K562 (cell line): ENCODE measurements around the gene ENOSF1. TPM values are rescaled to one million over a fixed set of nuclear protein-coding genes. Genes with fewer than 3 reads are reported as not detected.

Experiments used
- ATF4 ChIP-seq: fragments of 450-650 bp; formaldehyde crosslinking; IDR thresholded peaks from 2 replicates; pipeline ENCODE4 v1.4.0; 2022; ENCODE audit warnings: mild to moderate bottlenecking, moderate library complexity
- CCNT2 ChIP-seq: IDR thresholded peaks from 2 replicates; pipeline ENCODE4 v1.6.1; 2011; ENCODE audit warnings: borderline replicate concordance, low read depth, mild to moderate bottlenecking, moderate library complexity, mixed read lengths, low read length; ENCODE audit not compliant: insufficient read length; ENCODE audit errors: extremely low read depth
- CEBPG ChIP-seq, 3 experiments: fragments of 200-800 bp in 1 of 3; sonication (Bioruptor generic) in 1 of 3; sonication (generic) in 1 of 3; formaldehyde crosslinking in 1 of 3; IDR thresholded peaks in 2 of 3; conservative IDR thresholded peaks in 1 of 3; 2 replicates each; pipeline versions ENCODE4 v1.6.1 to v1.8.0; 2016 to 2022; ENCODE audit warnings: missing compliant biosample characterization in 2 of 3, missing genetic modification characterization in 2 of 3, mild to moderate bottlenecking in 1 of 3, missing genetic modification reagents in 1 of 3
- CTBP1 ChIP-seq: fragments of 450-650 bp; IDR thresholded peaks from 2 replicates; pipeline ENCODE4 v1.6.1; 2016; ENCODE audit warnings: borderline replicate concordance
- EP400 ChIP-seq: fragments of 450-650 bp; IDR thresholded peaks from 2 replicates; pipeline ENCODE4 v1.6.1; 2017; ENCODE audit warnings: antibody characterized with exemption, mild to moderate bottlenecking, moderate library complexity
- FOSL1 ChIP-seq: fragments of 200-800 bp; sonication (Bioruptor generic); conservative IDR thresholded peaks from 2 replicates; pipeline ENCODE4 v1.6.1; 2016; ENCODE audit warnings: missing genetic modification characterization, missing compliant biosample characterization
- KLF16 ChIP-seq: IDR thresholded peaks from 2 replicates; pipeline ENCODE4 v1.6.1; 2016; ENCODE audit warnings: antibody characterized with exemption
- PML ChIP-seq: IDR thresholded peaks from 2 replicates; pipeline ENCODE4 v1.6.1; 2012; ENCODE audit warnings: low read length, inconsistent platforms
- SMAD2 ChIP-seq: fragments of 150-350 bp; IDR thresholded peaks from 2 replicates; pipeline ENCODE4 v1.6.1; 2014; ENCODE audit warnings: low read depth, mild to moderate bottlenecking, low read length
- THAP7 ChIP-seq: fragments of 250-450 bp; sonication (Bioruptor Pico); IDR thresholded peaks from 2 replicates; pipeline ENCODE4 v1.5.0; 2021
- TOE1 ChIP-seq, 2 experiments: fragments of 450-650 bp in 1 of 2; sonication (generic) in 1 of 2; formaldehyde crosslinking in 1 of 2; IDR thresholded peaks; 2 replicates each; pipeline versions ENCODE4 v1.7.1 to v1.8.0; 2016 to 2022; ENCODE audit warnings: borderline replicate concordance in 2 of 2, mild to moderate bottlenecking in 2 of 2, antibody characterized with exemption in 1 of 2, inconsistent platforms in 1 of 2, low read depth in 1 of 2, missing genetic modification reagents in 1 of 2, moderate library complexity in 1 of 2
- ZNF586 ChIP-seq: fragments of 450-650 bp; formaldehyde crosslinking; conservative IDR thresholded peaks from 2 replicates; pipeline ENCODE4 v1.4.0; 2020; ENCODE audit warnings: mild to moderate bottlenecking, moderate library complexity
- ZNF589 ChIP-seq: fragments of 200-800 bp; sonication (Bioruptor generic); IDR thresholded peaks from 2 replicates; pipeline ENCODE4 v1.6.1; 2016; ENCODE audit warnings: low read depth, missing genetic modification characterization, missing compliant biosample characterization
- polyA plus RNA-seq, 8 experiments: library from polyadenylated mRNA; depleted of rRNA in 4 of 8; stranded (reverse) in 5 of 8; unstranded in 3 of 8; fragments of >200 nt; fragmentation: Nextera tagmentation in 2 of 8; fragmentation: Illumina TruSeq in 1 of 8; extraction: Ambion mirVana in 2 of 8; extraction: Trizol in 1 of 8; gene quantifications; 2 replicates each; pipeline versions ENCODE4 v1.2.1 to v1.2.3, GENCODE V29; 2011 to 2014; ENCODE audit warnings: inconsistent platforms in 1 of 8, missing spikeins in 1 of 8
- total RNA-seq, 7 experiments: library from RNA; depleted of rRNA in 6 of 7; stranded (reverse); fragments of >200 nt in 6 of 7; fragmentation: Illumina TruSeq in 2 of 7; extraction: Trizol in 2 of 7; gene quantifications; 2 replicates each; pipeline versions ENCODE4 v1.2.1 to v1.2.3, GENCODE V29; 2011 to 2021; ENCODE audit warnings: low replicate concordance in 1 of 7
- TF ChIP-seq, protein P1 (sequence below), 2 experiments: fragments of 150-350 bp in 1 of 2; IDR thresholded peaks; 2 replicates each; pipeline ENCODE4 v1.6.1; 2012 to 2016; ENCODE audit warnings: low read depth in 2 of 2, low read length in 2 of 2, mild to moderate bottlenecking in 1 of 2, moderate library complexity in 1 of 2
- TF ChIP-seq, protein P2 (sequence below): fragments of 250-450 bp; sonication (Bioruptor Pico); IDR thresholded peaks from 2 replicates; pipeline ENCODE4 v1.8.0; 2022; ENCODE audit warnings: moderate library complexity, mild to moderate bottlenecking, inconsistent platforms
- TF ChIP-seq, protein P3 (sequence below), 3 experiments: fragments of 200-800 bp in 1 of 3; fragments of 250-450 bp in 1 of 3; fragments of 450-650 bp in 1 of 3; sonication (Bioruptor Pico) in 1 of 3; sonication (Bioruptor generic) in 1 of 3; formaldehyde crosslinking in 1 of 3; IDR thresholded peaks; 2 replicates each; pipeline versions ENCODE4 v1.6.1 to v1.8.0; 2016 to 2022; ENCODE audit warnings: mild to moderate bottlenecking in 2 of 3, missing genetic modification characterization in 2 of 3, missing compliant biosample characterization in 1 of 3, moderate library complexity in 1 of 3

Gene ENOSF1
- total and polyA plus RNA-seq, 9 of the 15 experiments (the other 6 are each of a cell fraction or from before 2014, with no cell fraction given), result 15.5 to 66.4 (median 46.5) TPM

- TF ChIP-seq CEBPG (CRISPR knock-in tag; IDR thresholded peaks at IDR 0.05) (no peak), CEBPG (tag; conservative IDR thresholded peaks at IDR 0.05 in 1 of 2, IDR thresholded peaks at IDR 0.05 in 1 of 2) (no peak), ZNF589 (CRISPR knock-in tag) (peak; percentile 61; the same call in 1 of the 2 replicates), EP400 (no peak), CCNT2 (peak; percentile 52), KLF16 (peak; percentile 69), SMAD2 (no peak), FOSL1 (tag) (peak; percentile 41; the same call in 1 of the 2 replicates), TOE1 (IDR thresholded peaks at IDR 0.05; ENCODE audit: borderline replicate concordance) (no peak), TOE1 (CRISPR knock-in tag; IDR thresholded peaks at IDR 0.05; ENCODE audit: borderline replicate concordance, low read depth) (no peak), ATF4 (CRISPR knock-in tag) (no peak), THAP7 (CRISPR knock-in tag) (no peak), PML (peak; percentile 82), ZNF586 (no peak), CTBP1 (peak; percentile 38; the same call in 1 of the 2 replicates)
- TF ChIP-seq, protein P1, sequence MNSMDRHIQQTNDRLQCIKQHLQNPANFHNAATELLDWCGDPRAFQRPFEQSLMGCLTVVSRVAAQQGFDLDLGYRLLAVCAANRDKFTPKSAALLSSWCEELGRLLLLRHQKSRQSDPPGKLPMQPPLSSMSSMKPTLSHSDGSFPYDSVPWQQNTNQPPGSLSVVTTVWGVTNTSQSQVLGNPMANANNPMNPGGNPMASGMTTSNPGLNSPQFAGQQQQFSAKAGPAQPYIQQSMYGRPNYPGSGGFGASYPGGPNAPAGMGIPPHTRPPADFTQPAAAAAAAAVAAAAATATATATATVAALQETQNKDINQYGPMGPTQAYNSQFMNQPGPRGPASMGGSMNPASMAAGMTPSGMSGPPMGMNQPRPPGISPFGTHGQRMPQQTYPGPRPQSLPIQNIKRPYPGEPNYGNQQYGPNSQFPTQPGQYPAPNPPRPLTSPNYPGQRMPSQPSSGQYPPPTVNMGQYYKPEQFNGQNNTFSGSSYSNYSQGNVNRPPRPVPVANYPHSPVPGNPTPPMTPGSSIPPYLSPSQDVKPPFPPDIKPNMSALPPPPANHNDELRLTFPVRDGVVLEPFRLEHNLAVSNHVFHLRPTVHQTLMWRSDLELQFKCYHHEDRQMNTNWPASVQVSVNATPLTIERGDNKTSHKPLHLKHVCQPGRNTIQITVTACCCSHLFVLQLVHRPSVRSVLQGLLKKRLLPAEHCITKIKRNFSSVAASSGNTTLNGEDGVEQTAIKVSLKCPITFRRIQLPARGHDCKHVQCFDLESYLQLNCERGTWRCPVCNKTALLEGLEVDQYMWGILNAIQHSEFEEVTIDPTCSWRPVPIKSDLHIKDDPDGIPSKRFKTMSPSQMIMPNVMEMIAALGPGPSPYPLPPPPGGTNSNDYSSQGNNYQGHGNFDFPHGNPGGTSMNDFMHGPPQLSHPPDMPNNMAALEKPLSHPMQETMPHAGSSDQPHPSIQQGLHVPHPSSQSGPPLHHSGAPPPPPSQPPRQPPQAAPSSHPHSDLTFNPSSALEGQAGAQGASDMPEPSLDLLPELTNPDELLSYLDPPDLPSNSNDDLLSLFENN (IDR thresholded peaks at IDR 0.05; ENCODE audit: low read depth in 2 of 2, low read length in 2 of 2), result peak in 1 of 2 experiments; percentile 75; a peak in 2 of 4 replicates
- TF ChIP-seq, protein P2, sequence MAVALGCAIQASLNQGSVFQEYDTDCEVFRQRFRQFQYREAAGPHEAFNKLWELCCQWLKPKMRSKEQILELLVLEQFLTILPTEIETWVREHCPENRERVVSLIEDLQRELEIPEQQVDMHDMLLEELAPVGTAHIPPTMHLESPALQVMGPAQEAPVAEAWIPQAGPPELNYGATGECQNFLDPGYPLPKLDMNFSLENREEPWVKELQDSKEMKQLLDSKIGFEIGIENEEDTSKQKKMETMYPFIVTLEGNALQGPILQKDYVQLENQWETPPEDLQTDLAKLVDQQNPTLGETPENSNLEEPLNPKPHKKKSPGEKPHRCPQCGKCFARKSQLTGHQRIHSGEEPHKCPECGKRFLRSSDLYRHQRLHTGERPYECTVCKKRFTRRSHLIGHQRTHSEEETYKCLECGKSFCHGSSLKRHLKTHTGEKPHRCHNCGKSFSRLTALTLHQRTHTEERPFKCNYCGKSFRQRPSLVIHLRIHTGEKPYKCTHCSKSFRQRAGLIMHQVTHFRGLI (CRISPR knock-in tag), result no peak
- TF ChIP-seq, protein P3, sequence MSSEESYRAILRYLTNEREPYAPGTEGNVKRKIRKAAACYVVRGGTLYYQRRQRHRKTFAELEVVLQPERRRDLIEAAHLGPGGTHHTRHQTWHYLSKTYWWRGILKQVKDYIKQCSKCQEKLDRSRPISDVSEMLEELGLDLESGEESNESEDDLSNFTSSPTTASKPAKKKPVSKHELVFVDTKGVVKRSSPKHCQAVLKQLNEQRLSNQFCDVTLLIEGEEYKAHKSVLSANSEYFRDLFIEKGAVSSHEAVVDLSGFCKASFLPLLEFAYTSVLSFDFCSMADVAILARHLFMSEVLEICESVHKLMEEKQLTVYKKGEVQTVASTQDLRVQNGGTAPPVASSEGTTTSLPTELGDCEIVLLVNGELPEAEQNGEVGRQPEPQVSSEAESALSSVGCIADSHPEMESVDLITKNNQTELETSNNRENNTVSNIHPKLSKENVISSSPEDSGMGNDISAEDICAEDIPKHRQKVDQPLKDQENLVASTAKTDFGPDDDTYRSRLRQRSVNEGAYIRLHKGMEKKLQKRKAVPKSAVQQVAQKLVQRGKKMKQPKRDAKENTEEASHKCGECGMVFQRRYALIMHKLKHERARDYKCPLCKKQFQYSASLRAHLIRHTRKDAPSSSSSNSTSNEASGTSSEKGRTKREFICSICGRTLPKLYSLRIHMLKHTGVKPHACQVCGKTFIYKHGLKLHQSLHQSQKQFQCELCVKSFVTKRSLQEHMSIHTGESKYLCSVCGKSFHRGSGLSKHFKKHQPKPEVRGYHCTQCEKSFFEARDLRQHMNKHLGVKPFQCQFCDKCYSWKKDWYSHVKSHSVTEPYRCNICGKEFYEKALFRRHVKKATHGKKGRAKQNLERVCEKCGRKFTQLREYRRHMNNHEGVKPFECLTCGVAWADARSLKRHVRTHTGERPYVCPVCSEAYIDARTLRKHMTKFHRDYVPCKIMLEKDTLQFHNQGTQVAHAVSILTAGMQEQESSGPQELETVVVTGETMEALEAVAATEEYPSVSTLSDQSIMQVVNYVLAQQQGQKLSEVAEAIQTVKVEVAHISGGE (CRISPR knock-in tag; IDR thresholded peaks at IDR 0.05), result peak in 1 of 3 experiments; percentile 75; a peak in 2 of 6 replicates
Measured at GRCh38 chr18:755506-755905, 43.1 kb upstream of the ENOSF1 start (continued).
